OCI-LY7 (cell line): Measurements from ENCODE around the gene CDC42BPB.
A peak's percentile ranks its signal among the peaks of the same experiment; 100 is the strongest.

Experiments used
- CTCF ChIP-seq: fragments of 200-600 bp; sonication (generic); conservative IDR thresholded peaks from 2 replicates; pipeline ENCODE4 v1.5.1; 2014; ENCODE audit warnings: mild to moderate bottlenecking, antibody characterized with exemption, low read length, moderate library complexity, mixed read lengths
- EZH2phosphoT487 ChIP-seq: fragments of 200-600 bp; sonication (generic); IDR thresholded peaks from 2 replicates; pipeline ENCODE4 v1.6.1; 2018; ENCODE audit warnings: low read depth, borderline replicate concordance, mild to moderate bottlenecking, mixed run types, antibody characterized with exemption, low read length, moderate library complexity, mixed read lengths

- TF ChIP-seq CTCF (0 out of 2 replicates have a peak, but pooled peaks have one; percentile 14), EZH2phosphoT487 (no peak)
Observed at GRCh38 chr14:102982852-102983470, 74.4 kb downstream of the CDC42BPB start.
